K562 (cell line): ENCODE results near the gene PCP4L1. TPM values are rescaled to one million over a fixed set of nuclear protein-coding genes. Genes with fewer than 3 reads are reported as not detected.

Source experiments
- CAMTA2 ChIP-seq: fragments of 250-450 bp; sonication (Bioruptor Pico); conservative IDR thresholded peaks from 2 replicates; pipeline ENCODE4 v1.5.1; 2022
- CBX2 ChIP-seq: fragments of 200-600 bp; sonication (generic); IDR thresholded peaks from one replicate; pipeline ENCODE4 v1.6.1; 2012; ENCODE audit warnings: mild to moderate bottlenecking, low read length, inconsistent platforms; ENCODE audit not compliant: insufficient read depth, poor library complexity, severe bottlenecking
- GABPB1 ChIP-seq: sonication (generic); formaldehyde crosslinking; IDR thresholded peaks from 2 replicates; pipeline ENCODE4 v1.8.0; 2022; ENCODE audit warnings: mild to moderate bottlenecking, missing genetic modification reagents
- HDAC6 ChIP-seq: IDR thresholded peaks from 2 replicates; pipeline ENCODE4 v1.6.1; 2012; ENCODE audit warnings: low read depth, mild to moderate bottlenecking, control low read depth, inconsistent platforms, low read length, moderate library complexity
- MLLT1 ChIP-seq, 2 experiments: fragments of 450-650 bp; IDR thresholded peaks; 2 replicates each; pipeline ENCODE4 v1.6.1; 2016
- NFYB ChIP-seq: IDR thresholded peaks from 2 replicates; pipeline ENCODE4 v1.6.1; 2011; ENCODE audit warnings: mild to moderate bottlenecking, moderate library complexity; ENCODE audit not compliant: insufficient read length; ENCODE audit errors: extremely low read depth
- SAFB ChIP-seq: fragments of 200-400 bp; formaldehyde crosslinking; IDR thresholded peaks from 2 replicates; pipeline ENCODE4 v1.6.1; 2017; ENCODE audit warnings: low read depth, low read length, borderline replicate concordance
- SMAD4 ChIP-seq: fragments of 250-450 bp; sonication (Bioruptor Pico); conservative IDR thresholded peaks from 2 replicates; pipeline ENCODE4 v1.8.0; 2021; ENCODE audit warnings: inconsistent platforms, mild to moderate bottlenecking, moderate library complexity
- SNRNP70 ChIP-seq: fragments of 200-400 bp; formaldehyde crosslinking; optimal IDR thresholded peaks from 2 replicates; pipeline ENCODE3; 2017; ENCODE audit warnings: low read depth, low read length
- STAT5A ChIP-seq: IDR thresholded peaks from 2 replicates; pipeline ENCODE4 v1.6.1; 2012; ENCODE audit warnings: low read length, inconsistent platforms, borderline replicate concordance
- TARDBP ChIP-seq: fragments of 450-650 bp; IDR thresholded peaks from 2 replicates; pipeline ENCODE4 v1.6.1; 2016
- TCFL5 ChIP-seq: fragments of 250-450 bp; sonication (Bioruptor Pico); conservative IDR thresholded peaks from 2 replicates; pipeline ENCODE4 v1.6.1; 2021; ENCODE audit warnings: mild to moderate bottlenecking, moderate library complexity, matching md5 sums
- ZHX1 ChIP-seq: fragments of 150-350 bp; conservative IDR thresholded peaks from 2 replicates; pipeline ENCODE4 v1.6.1; 2014; ENCODE audit warnings: low read length
- ZNF12 ChIP-seq: sonication (generic); formaldehyde crosslinking; IDR thresholded peaks from 2 replicates; pipeline ENCODE4 v1.4.0; 2020; ENCODE audit warnings: mild to moderate bottlenecking, missing genetic modification reagents
- ZNF133 ChIP-seq: fragments of 250-450 bp; sonication (Bioruptor Pico); IDR thresholded peaks from 2 replicates; pipeline ENCODE4 v1.4.0; 2020; ENCODE audit warnings: mild to moderate bottlenecking
- ZNF263 ChIP-seq: sonication (generic); formaldehyde crosslinking; IDR thresholded peaks from 2 replicates; pipeline ENCODE4 v1.8.0; 2022; ENCODE audit warnings: mild to moderate bottlenecking, missing genetic modification reagents, borderline replicate concordance
- ZNF384 ChIP-seq: IDR thresholded peaks from 2 replicates; pipeline ENCODE4 v1.6.1; 2012; ENCODE audit warnings: low read depth, low read length, improper control_type of control experiment
- ZNF511 ChIP-seq: sonication (generic); formaldehyde crosslinking; IDR thresholded peaks from 2 replicates; pipeline ENCODE4 v1.8.0; 2022; ENCODE audit warnings: mild to moderate bottlenecking, missing genetic modification reagents
- ZNF584 ChIP-seq: fragments of 200-800 bp; sonication (Bioruptor generic); IDR thresholded peaks from 2 replicates; pipeline ENCODE4 v1.6.1; 2016; ENCODE audit warnings: low read depth, mild to moderate bottlenecking, missing genetic modification characterization, missing compliant biosample characterization
- ZNF586 ChIP-seq: fragments of 450-650 bp; formaldehyde crosslinking; conservative IDR thresholded peaks from 2 replicates; pipeline ENCODE4 v1.4.0; 2020; ENCODE audit warnings: mild to moderate bottlenecking, moderate library complexity
- ZNF589 ChIP-seq: fragments of 200-800 bp; sonication (Bioruptor generic); IDR thresholded peaks from 2 replicates; pipeline ENCODE4 v1.6.1; 2016; ENCODE audit warnings: low read depth, missing genetic modification characterization, missing compliant biosample characterization
- ZNF717 ChIP-seq: fragments of 250-450 bp; sonication (Bioruptor Pico); IDR thresholded peaks from 2 replicates; pipeline ENCODE4 v1.5.0; 2021
- ZNF76 ChIP-seq: fragments of 250-450 bp; sonication (Bioruptor Pico); IDR thresholded peaks from 2 replicates; pipeline ENCODE4 v1.4.0; 2020; ENCODE audit warnings: mild to moderate bottlenecking, moderate library complexity, borderline replicate concordance
- polyA plus RNA-seq, 8 experiments: library from polyadenylated mRNA; depleted of rRNA in 4 of 8; stranded (reverse) in 5 of 8; unstranded in 3 of 8; fragments of >200 nt; fragmentation: Nextera tagmentation in 2 of 8; fragmentation: Illumina TruSeq in 1 of 8; extraction: Ambion mirVana in 2 of 8; extraction: Trizol in 1 of 8; gene quantifications; 2 replicates each; pipeline versions ENCODE4 v1.2.1 to v1.2.3, GENCODE V29; 2011 to 2014; ENCODE audit warnings: inconsistent platforms in 1 of 8, missing spikeins in 1 of 8
- total RNA-seq, 7 experiments: library from RNA; depleted of rRNA in 6 of 7; stranded (reverse); fragments of >200 nt in 6 of 7; fragmentation: Illumina TruSeq in 2 of 7; extraction: Trizol in 2 of 7; gene quantifications; 2 replicates each; pipeline versions ENCODE4 v1.2.1 to v1.2.3, GENCODE V29; 2011 to 2021; ENCODE audit warnings: low replicate concordance in 1 of 7
- TF ChIP-seq, protein P1 (sequence below), 3 experiments: IDR thresholded peaks in 2 of 3; conservative IDR thresholded peaks in 1 of 3; 2 replicates each; pipeline ENCODE4 v1.5.1; 2011 to 2012; ENCODE audit warnings: low read length in 3 of 3, mild to moderate bottlenecking in 3 of 3, control low read depth in 2 of 3, improper control_type of control experiment in 1 of 3, inconsistent platforms in 1 of 3, low read depth in 1 of 3, mixed read lengths in 1 of 3, moderate library complexity in 1 of 3; ENCODE audit not compliant: insufficient read depth in 2 of 3

PCP4L1 gene
- total and polyA plus RNA-seq, 9 of the 15 experiments (the other 6 are each of a cell fraction or from before 2014, with no cell fraction given), result not detected

DNA sequence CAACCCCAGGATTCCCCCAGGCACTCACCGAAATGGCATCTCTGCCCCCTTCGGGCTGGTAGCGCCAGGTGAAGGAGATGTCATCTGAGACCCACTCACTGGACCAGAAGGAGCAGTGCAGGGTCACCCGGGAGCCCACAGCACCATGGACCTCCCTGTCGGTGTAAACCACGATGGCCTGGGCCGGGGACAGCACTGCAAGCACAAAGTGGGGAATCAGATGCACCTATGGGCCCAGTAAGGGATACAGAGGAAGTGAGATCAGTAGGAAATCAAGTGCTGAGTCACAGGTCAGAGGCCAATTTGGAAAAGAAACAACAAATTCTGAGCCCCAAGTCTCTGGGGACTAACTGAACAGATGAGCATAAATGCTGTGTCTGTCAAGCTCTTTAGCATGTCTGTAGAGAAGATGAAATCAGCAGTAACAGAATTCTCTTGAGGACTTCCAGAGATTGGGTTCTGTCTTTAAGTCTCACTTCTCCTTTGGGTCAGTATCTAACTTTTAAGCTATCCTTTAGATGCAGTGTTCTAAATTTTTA, 48.8 kb downstream of the PCP4L1 start (continued):
- TF ChIP-seq TCFL5 (CRISPR knock-in tag) (no peak), ZNF12 (CRISPR knock-in tag) (no peak), ZNF586 (CRISPR knock-in tag) (no peak), NFYB (no peak), GABPB1 (CRISPR knock-in tag) (peak; percentile 43; the same call in 1 of the 2 replicates), ZNF511 (no peak), ZNF717 (no peak), SNRNP70 (no peak), ZNF384 (no peak), ZNF584 (no peak), ZHX1 (no peak), ZNF263 (CRISPR knock-in tag) (no peak), MLLT1 (IDR thresholded peaks at IDR 0.05) (no peak), ZNF133 (CRISPR knock-in tag) (no peak), STAT5A (no peak), CBX2 (no peak), HDAC6 (no peak), ZNF589 (CRISPR knock-in tag) (no peak), CAMTA2 (CRISPR knock-in tag) (no peak), SAFB (no peak), SMAD4 (CRISPR knock-in tag) (peak; percentile 72; the same call in 1 of the 2 replicates), ZNF76 (CRISPR knock-in tag) (0 out of 2 replicates have a peak, but pooled peaks have one; percentile 17), TARDBP (no peak)
- TF ChIP-seq, protein P1, sequence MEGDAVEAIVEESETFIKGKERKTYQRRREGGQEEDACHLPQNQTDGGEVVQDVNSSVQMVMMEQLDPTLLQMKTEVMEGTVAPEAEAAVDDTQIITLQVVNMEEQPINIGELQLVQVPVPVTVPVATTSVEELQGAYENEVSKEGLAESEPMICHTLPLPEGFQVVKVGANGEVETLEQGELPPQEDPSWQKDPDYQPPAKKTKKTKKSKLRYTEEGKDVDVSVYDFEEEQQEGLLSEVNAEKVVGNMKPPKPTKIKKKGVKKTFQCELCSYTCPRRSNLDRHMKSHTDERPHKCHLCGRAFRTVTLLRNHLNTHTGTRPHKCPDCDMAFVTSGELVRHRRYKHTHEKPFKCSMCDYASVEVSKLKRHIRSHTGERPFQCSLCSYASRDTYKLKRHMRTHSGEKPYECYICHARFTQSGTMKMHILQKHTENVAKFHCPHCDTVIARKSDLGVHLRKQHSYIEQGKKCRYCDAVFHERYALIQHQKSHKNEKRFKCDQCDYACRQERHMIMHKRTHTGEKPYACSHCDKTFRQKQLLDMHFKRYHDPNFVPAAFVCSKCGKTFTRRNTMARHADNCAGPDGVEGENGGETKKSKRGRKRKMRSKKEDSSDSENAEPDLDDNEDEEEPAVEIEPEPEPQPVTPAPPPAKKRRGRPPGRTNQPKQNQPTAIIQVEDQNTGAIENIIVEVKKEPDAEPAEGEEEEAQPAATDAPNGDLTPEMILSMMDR (IDR thresholded peaks at IDR 0.05 in 2 of 3, conservative IDR thresholded peaks at IDR 0.05 in 1 of 3; ENCODE audit: insufficient read depth in 2 of 3, low read depth in 1 of 3, low read length in 3 of 3), result no peak
